Central memory CD8-positive, alpha-beta T cell (primary cell): ENCODE measurements around the gene MACROD2.

ENCODE experiments used
- ATAC-seq: fragments of 150-1000 bp; cut with Tn5 transposase; replicated peaks from 2 replicates; pipeline ENCODE4 v1.10.0; 2022; ENCODE audit warnings: mild to moderate bottlenecking, moderate FRiP score, moderate number of reproducible peaks; ENCODE audit not compliant: poor library complexity, severe bottlenecking; ENCODE audit errors: extremely low read depth
- DNase-seq, 2 donors: peaks; one replicate each; pipeline ENCODE4 v3.0.0; 2021; ENCODE audit warnings: low spot score in 2 of 2
- H3K27ac Mint-ChIP-seq: one replicate; pipeline ENCODE4 v1.8.0; 2022; ENCODE audit warnings: low read depth, mild to moderate bottlenecking, moderate library complexity, mixed read lengths
- H3K27me3 Mint-ChIP-seq: one replicate; pipeline ENCODE4 v1.8.0; 2022; ENCODE audit warnings: mixed read lengths
- H3K36me3 Mint-ChIP-seq: one replicate; pipeline ENCODE4 v1.8.0; 2022; ENCODE audit warnings: mild to moderate bottlenecking, moderate library complexity, mixed read lengths; ENCODE audit not compliant: insufficient read depth
- H3K4me1 Mint-ChIP-seq: one replicate; pipeline ENCODE4 v1.8.0; 2022; ENCODE audit warnings: mixed read lengths
- H3K4me3 Mint-ChIP-seq: one replicate; pipeline ENCODE4 v1.8.0; 2022; ENCODE audit warnings: mild to moderate bottlenecking, moderate library complexity, mixed read lengths
- H3K9me3 Mint-ChIP-seq: one replicate; pipeline ENCODE4 v1.8.0; 2022; ENCODE audit warnings: mixed read lengths

Gene MACROD2

DNA sequence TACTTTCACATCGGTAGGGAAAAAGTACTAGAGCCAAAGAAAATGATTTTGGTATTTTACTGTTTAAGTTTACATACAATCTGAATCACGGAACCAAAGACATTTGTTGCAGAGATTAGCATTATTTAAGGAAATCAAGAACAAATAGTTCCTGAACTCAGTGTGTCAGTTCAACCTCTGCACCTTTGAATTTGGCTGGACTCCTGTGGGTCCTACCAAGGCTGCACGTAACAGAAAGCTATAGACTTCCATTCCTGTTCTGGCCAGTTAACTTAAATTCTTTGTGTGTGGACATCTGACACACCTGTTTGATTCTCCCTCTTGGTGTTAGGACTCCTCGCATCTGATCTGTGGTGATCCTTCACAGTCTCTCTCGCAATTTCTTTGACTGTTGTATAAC, 69.6 kb downstream of the MACROD2 start:
- ATAC-seq (no peak), DNase-seq (no peak)
- Mint-ChIP-seq H3K4me3 (no peak overlapping the region), H3K36me3 (no peaks in the 10 kb centered on the region), H3K4me1 (no peaks in the 10 kb centered on the region), H3K27me3 (no peaks in the 10 kb centered on the region), H3K27ac (no peak overlapping the region), H3K9me3 (peaks cover 13% of the 10 kb centered on the region)

DNA sequence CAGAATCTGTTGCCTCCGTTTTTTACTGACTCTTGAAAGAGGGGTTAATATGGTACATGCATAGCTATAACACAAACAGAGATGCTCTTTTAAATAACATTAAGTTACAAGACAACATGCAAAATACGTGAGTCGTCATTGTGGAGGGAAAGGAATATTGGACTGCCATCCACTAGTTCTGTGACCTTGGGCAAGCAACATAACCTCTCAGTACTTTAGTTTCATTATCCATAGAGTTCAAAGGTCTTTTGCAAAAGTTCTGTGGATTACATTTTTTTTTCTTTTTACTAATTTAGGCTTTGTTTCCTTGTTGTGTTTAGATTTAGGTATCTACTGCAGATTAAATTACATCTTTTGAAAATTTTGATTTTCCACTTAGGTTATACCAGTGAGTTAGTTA, 70.5 kb downstream of the MACROD2 start:
- ATAC-seq (no peak), DNase-seq (no peak)
- Mint-ChIP-seq H3K27me3 (no peaks in the 10 kb centered on the region), H3K9me3 (peaks cover 13% of the 10 kb centered on the region), H3K4me1 (no peaks in the 10 kb centered on the region), H3K4me3 (no peak overlapping the region), H3K36me3 (no peaks in the 10 kb centered on the region), H3K27ac (no peak overlapping the region)

DNA sequence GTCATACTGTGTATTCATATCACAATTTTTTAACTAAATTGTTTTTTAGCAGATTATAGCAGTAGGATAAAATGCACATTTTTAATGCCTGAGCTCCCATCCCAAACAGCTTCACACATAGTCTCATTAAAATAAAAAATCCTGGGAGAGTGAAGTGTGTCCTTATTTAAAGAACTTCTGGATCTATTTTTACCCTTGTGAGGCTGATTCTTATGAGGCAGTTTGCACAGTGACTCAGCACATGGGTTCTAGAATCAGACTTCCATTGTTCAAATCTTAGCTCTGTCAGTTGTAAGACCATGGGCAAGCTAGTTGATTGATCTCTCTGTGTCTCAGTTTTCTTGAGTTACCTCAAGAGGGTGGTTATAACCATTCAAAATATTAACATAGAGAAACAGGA, 72.3 kb downstream of the MACROD2 start:
- no peaks in the 10 kb centered on the region for H3K27me3 Mint-ChIP-seq
- no peak overlapping the region for H3K27ac Mint-ChIP-seq
- no peaks in the 10 kb centered on the region for H3K4me1 Mint-ChIP-seq
- peaks cover 8% of the 10 kb centered on the region for H3K9me3 Mint-ChIP-seq
- H3K4me3 Mint-ChIP-seq = no peak overlapping the region
- no peak for ATAC-seq
- DNase-seq = no peak
- no peaks in the 10 kb centered on the region for H3K36me3 Mint-ChIP-seq

DNA sequence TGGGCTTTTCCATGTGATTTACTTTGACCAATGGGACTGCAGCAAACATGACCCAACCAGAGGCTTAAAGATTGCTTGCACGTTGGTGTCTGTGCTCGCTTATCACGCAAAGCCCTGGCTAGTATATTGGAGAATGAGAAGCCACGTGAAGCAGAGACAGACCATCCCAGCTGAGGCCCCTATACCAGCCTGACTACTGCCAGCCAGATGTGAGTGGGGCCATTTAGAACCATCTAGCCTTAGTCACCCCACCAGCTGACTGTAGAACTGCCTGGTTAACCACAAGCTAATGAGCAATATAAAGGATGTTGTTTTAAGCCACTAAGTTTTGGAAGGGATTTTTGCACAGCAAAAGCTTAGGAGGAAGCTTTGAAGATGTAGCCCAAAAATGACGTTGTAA, 74.5 kb downstream of the MACROD2 start:
- no peak overlapping the region for H3K4me3 Mint-ChIP-seq
- H3K27ac Mint-ChIP-seq = no peak overlapping the region
- no peak for DNase-seq
- no peak for ATAC-seq
- no peaks in the 10 kb centered on the region for H3K9me3 Mint-ChIP-seq
- H3K4me1 Mint-ChIP-seq = no peaks in the 10 kb centered on the region
- no peaks in the 10 kb centered on the region for H3K27me3 Mint-ChIP-seq
- H3K36me3 Mint-ChIP-seq = no peaks in the 10 kb centered on the region

DNA sequence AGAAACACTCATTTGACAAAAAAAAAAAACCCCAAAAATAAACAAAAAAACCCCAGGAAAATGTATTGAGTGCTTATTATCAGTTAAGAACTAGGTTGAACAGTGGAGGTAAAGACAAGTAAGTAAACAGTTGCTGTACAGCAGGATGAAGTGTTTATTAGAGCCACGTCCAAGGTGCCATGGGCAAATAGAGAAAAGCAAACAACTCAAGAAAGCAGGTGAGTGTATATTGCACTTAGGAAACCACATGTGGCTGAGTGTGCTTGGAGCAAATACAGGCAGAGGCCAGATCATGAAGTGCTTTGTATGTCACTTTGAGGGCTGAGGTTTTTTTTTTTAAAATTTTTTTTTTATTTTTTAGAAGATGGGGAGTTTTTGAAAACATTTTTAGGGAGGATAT, 98.3 kb downstream of the MACROD2 start:
- Mint-ChIP-seq H3K36me3 (no peaks in the 10 kb centered on the region), H3K4me1 (no peaks in the 10 kb centered on the region), H3K4me3 (no peak overlapping the region), H3K27ac (no peak overlapping the region), H3K27me3 (no peaks in the 10 kb centered on the region), H3K9me3 (peaks cover 14% of the 10 kb centered on the region)
- DNase-seq (no peak), ATAC-seq (no peak)

DNA sequence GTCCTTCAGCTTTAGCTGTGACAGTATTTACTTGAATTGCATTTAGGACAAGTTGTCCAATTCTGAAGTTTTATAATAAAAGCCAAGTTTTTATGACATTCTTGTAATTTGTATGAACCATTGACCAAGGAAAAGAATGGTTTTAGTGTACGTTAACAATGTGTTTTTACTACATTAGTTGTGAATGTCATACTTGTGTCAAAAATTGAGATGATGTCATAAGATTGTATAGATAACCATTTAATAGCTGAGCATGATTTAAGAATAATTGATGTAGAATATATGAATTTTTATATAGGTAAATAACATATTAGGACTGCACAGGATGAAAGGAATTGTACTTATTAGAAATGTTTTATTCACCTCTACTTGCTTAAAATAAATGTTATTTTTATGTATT, 102.9 kb downstream of the MACROD2 start:
- no peak overlapping the region for H3K4me3 Mint-ChIP-seq
- H3K4me1 Mint-ChIP-seq = no peaks in the 10 kb centered on the region
- H3K27ac Mint-ChIP-seq = no peak overlapping the region
- DNase-seq (no peak), ATAC-seq (no peak)
- H3K27me3 Mint-ChIP-seq = no peaks in the 10 kb centered on the region
- no peaks in the 10 kb centered on the region for H3K36me3 Mint-ChIP-seq
- H3K9me3 Mint-ChIP-seq = peaks cover 9% of the 10 kb centered on the region

DNA sequence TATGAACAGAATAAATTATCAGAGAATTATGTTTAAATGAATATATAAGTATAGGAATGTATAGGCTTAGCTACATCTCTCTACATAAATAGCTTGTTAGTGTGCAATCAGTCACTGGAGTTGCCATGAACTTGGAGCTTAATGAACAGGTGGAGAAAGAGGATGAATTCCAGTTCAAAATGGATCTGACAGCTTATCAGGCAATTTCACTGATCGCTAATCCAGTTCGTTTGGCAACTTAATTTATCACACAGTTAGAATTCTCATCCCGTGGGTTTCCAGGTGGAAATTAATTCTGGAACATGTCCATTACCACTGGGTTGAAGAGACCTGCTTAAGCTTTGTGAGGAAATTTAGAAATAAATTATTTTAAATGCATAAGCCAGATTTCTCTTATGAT, 118.1 kb downstream of the MACROD2 start:
- peaks cover 34% of the 10 kb centered on the region for H3K9me3 Mint-ChIP-seq
- no peak overlapping the region for H3K27ac Mint-ChIP-seq
- DNase-seq (no peak), ATAC-seq (no peak)
- no peaks in the 10 kb centered on the region for H3K4me1 Mint-ChIP-seq
- no peak overlapping the region for H3K4me3 Mint-ChIP-seq
- H3K36me3 Mint-ChIP-seq = no peaks in the 10 kb centered on the region
- no peaks in the 10 kb centered on the region for H3K27me3 Mint-ChIP-seq

DNA sequence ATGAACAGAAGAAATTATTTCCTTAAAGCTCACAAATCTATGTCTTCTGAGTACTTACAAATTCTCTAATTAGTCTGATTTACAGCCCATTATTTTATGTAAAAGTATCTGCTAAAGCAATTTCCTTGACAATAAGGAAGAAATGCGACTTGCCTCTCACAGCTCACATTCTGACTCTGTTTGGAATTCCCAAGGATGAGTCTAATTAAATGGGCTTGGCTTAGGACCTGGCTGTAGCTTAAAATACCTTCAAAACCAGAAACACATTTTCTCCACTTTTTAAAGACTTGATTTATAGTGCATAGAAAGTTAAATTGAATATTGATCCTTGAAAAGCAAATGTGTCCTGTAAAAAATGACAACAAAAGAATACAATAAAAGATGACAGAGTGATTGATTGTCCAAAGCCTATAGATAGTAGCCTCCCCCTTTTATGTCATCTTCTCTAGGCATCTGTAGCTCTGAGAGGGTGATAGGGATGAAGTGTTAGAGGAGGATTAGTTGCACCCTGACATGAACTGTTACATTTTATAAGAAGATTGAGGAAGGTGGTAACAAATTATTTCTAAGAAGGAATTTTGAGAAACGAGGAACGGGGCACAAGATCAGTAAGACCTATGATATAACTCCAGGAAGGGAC, 118.9 kb downstream of the MACROD2 start:
- H3K4me1 Mint-ChIP-seq = no peaks in the 10 kb centered on the region
- peaks cover 26% of the 10 kb centered on the region for H3K9me3 Mint-ChIP-seq
- ATAC-seq (no peak), DNase-seq (no peak)
- no peak overlapping the region for H3K27ac Mint-ChIP-seq
- H3K27me3 Mint-ChIP-seq = no peaks in the 10 kb centered on the region
- H3K36me3 Mint-ChIP-seq = no peaks in the 10 kb centered on the region
- H3K4me3 Mint-ChIP-seq = no peak overlapping the region

DNA sequence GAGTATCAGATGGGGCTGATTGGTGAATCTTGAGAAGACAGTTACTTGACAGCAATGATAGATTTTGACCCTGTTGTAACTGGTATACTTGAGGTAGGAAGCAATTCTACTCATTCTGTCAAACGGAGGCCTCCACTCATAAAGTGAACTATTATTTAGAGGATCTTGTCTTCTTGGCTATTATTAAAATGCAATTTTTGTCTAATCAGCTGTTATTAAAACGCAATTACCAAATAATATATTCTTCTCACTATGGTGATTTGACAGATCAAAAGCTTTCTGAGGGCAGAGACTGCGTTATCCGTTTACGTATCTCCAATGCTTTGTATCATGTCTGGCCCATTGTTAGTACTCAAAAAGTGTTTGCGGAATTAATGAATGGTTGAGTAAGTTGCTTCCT, 120.7 kb downstream of the MACROD2 start:
- Mint-ChIP-seq H3K4me3 (no peak overlapping the region), H3K36me3 (no peaks in the 10 kb centered on the region), H3K9me3 (peaks cover 21% of the 10 kb centered on the region), H3K27ac (no peak overlapping the region), H3K4me1 (no peaks in the 10 kb centered on the region), H3K27me3 (no peaks in the 10 kb centered on the region)
- ATAC-seq = no peak
- DNase-seq = no peak

DNA sequence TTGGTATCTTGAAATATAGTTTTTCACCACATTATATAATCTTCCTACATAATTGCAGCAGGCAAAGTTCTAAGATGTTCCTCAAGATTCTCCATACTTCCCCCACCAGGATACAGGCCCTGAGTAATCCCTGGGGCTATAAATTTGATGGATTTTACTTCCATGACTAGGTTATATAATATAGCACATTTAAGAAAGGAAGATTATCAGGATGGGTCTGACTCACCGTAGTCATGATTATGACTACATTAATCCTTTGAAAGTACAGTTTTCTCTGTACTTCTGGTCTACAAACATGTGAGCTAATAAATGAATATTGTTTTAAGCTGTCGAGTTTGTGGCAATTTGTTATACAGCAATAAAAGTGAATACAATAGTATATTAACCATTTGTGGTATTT, 122.5 kb downstream of the MACROD2 start:
- no peak overlapping the region for H3K4me3 Mint-ChIP-seq
- ATAC-seq (no peak), DNase-seq (no peak)
- no peak overlapping the region for H3K27ac Mint-ChIP-seq
- no peaks in the 10 kb centered on the region for H3K4me1 Mint-ChIP-seq
- H3K9me3 Mint-ChIP-seq = peaks cover 10% of the 10 kb centered on the region
- H3K36me3 Mint-ChIP-seq = no peaks in the 10 kb centered on the region
- no peaks in the 10 kb centered on the region for H3K27me3 Mint-ChIP-seq

DNA sequence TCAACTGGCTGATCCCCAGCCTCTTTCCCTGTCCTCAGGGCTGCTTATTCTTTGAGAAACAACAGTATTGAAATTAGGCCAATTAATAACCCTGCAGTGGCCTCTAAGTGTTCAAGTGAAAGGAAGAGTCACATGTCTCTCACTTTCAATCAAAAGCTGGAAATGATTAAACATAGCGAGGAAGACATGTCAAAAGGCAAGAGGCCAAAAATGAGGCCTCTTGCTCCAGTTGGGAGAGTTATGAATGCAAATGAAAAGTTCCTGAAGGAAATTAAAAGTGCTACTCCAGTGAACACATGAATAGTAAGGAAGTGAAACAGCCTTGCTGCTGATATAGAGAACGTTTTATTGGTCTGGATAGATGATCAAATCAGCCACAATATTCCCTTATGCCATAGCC, 131.5 kb downstream of the MACROD2 start:
- no peak overlapping the region for H3K27ac Mint-ChIP-seq
- H3K9me3 Mint-ChIP-seq = peaks cover 6% of the 10 kb centered on the region
- no peaks in the 10 kb centered on the region for H3K27me3 Mint-ChIP-seq
- peaks cover 2% of the 10 kb centered on the region for H3K36me3 Mint-ChIP-seq
- ATAC-seq = no peak
- DNase-seq = no peak
- H3K4me1 Mint-ChIP-seq = no peaks in the 10 kb centered on the region
- no peak overlapping the region for H3K4me3 Mint-ChIP-seq

DNA sequence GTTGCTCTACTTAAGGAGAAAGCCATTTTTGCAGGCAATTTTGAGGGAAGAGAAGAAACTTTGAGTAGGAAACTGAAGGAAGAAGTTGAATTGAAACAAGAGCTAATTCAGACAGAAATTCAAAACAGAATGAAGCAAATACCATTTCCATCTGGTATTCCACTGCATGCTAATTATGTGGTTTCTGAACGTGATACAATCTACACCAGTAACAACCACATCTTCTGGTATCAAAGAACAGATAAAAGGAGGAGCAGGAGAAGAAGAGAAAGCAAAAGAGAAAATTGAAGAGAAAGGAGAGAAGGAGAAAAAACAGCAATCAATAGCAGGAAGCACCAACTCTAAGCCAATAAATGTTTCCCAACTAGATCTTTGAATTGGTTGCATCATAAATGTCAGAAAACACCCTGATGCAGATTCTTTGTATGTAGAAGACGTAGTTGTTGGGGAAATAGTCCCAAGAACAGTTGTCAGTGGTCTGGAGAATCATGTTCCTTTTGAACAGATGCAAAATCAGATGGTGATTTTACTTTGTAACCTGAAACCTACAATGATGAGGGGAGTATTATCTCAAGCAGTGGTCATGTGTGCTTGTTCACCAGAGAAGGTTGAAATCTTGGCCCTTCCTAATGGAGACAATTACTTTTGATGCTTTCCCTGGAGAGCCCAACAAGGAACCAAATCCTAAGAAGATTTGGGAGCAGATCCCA, 132.4 kb downstream of the MACROD2 start:
- DNase-seq (no peak), ATAC-seq (no peak)
- H3K36me3 Mint-ChIP-seq = peaks cover 2% of the 10 kb centered on the region
- no peak overlapping the region for H3K27ac Mint-ChIP-seq
- no peaks in the 10 kb centered on the region for H3K4me1 Mint-ChIP-seq
- H3K4me3 Mint-ChIP-seq = no peak overlapping the region
- H3K9me3 Mint-ChIP-seq = peaks cover 6% of the 10 kb centered on the region
- H3K27me3 Mint-ChIP-seq = no peaks in the 10 kb centered on the region

DNA sequence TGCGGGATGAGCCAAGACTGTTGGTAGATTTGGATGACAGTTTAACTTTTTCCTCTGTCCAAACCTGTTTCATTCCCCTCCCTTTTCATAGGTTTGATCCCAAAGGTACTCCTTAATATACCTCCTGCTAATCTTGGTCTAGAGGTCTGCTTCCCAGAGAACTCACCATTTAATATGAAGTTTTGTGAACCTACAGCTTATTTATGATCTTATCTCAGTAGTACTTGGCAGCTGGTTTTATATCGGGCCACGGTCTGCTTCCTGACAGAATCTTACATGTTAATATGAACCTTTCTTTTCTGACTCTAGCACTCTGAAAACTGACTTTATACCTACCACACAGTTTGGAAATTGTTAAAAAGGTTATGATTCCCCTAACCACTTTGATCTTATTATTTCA, 138.7 kb downstream of the MACROD2 start:
- Mint-ChIP-seq H3K27ac (no peak overlapping the region), H3K36me3 (no peaks in the 10 kb centered on the region), H3K27me3 (no peaks in the 10 kb centered on the region), H3K4me1 (no peaks in the 10 kb centered on the region), H3K9me3 (no peaks in the 10 kb centered on the region), H3K4me3 (no peak overlapping the region)
- DNase-seq = no peak
- ATAC-seq = no peak
